Erythroblast (primary cell): ENCODE measurements around the gene DUT.

Source experiments
- GATA1 ChIP-seq: IDR thresholded peaks from 2 replicates; pipeline ENCODE4 v1.6.1; 2011; ENCODE audit warnings: low read depth, mild to moderate bottlenecking, control low read depth, low read length, moderate library complexity
- POLR2A ChIP-seq: IDR thresholded peaks from 2 replicates; pipeline ENCODE4 v1.6.1; 2011; ENCODE audit warnings: mild to moderate bottlenecking, low read length

DNA sequence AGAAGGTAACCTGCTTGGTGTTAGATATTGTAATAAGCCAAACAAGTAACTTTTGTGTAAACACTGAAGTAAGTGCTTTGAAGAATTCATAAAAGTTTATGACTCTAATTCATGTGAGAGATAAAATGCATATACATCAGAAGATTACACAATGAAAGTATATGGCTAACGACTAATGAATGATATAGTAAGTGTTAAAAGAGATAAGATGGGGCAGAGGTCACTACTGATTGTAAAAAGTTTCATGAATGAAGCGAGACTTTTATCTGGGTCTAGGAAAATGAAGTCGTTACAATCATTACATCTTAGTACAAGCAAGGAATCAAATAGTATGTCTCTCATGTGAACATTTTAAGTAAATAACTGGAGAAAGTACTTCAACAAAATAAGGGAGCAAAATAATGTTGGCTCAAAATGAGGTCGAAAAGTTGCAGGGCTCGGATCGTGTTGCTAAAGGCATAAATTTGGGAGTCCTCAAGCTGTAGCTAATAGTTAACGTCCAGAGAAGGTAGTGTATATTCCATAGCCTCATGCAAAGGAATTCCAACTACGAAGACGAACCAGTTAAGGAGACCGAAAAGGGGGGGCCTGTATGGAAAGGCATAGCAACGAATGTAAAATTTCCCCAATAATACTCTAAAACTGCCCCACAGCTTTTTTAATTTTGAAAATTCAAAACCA lies 984 bp upstream of the DUT start:
- TF ChIP-seq POLR2A (no peak), GATA1 (no peak)
